GM12892 (cell line): ENCODE measurements around the gene PAX5.
"Not testable (repeated sequence)": the region's sequence is repeated elsewhere in the genome, so short reads cannot be mapped to it uniquely, and the experiment has no call there.

Experiments
- DNase-seq: peaks from one replicate; pipeline ENCODE4 v3.0.0; 2011; ENCODE audit not compliant: insufficient read length
- FAIRE-seq: peaks from 2 replicates; lab custom pipeline; 2011; peaks lifted over from hg19 to GRCh38; lab: Jason Lieb, UNC
- POLR2A ChIP-seq: IDR thresholded peaks from 2 replicates; pipeline ENCODE4 v1.6.1; 2011; ENCODE audit warnings: low read depth, low read length, control low read depth
- POLR2AphosphoS5 ChIP-seq: IDR thresholded peaks from 2 replicates; pipeline ENCODE4 v1.6.1; 2011; ENCODE audit warnings: low read depth, low read length, control low read depth
- TAF1 ChIP-seq: IDR thresholded peaks from 2 replicates; pipeline ENCODE4 v1.6.1; 2011; ENCODE audit warnings: low read depth, mild to moderate bottlenecking, control low read depth, low read length, borderline replicate concordance

Gene PAX5

DNA sequence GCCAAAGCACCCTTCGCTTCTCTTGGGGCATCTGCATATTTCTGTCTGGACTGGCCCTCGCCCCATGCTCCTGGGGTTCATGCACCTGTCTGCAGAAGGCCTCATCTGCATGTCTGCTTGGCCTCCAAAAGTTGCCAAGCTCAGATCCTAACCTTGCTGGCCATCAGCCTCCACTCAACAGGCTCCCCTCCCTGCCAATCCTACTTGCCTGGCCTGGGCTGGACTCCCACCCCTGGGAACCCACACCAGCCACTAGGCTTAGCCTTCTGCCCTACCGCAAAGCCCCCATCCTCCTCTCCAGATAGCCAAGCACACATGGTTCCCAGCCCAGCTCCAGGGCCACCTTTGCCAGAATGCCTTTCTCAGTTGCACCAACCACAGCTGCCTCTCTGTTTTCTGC lies 159.8 kb downstream of the PAX5 start:
- FAIRE-seq (no peak), DNase-seq (no peak)
- TF ChIP-seq TAF1, result no peak
- TF ChIP-seq POLR2A, result no peak
- TF ChIP-seq POLR2AphosphoS5, result no peak

DNA sequence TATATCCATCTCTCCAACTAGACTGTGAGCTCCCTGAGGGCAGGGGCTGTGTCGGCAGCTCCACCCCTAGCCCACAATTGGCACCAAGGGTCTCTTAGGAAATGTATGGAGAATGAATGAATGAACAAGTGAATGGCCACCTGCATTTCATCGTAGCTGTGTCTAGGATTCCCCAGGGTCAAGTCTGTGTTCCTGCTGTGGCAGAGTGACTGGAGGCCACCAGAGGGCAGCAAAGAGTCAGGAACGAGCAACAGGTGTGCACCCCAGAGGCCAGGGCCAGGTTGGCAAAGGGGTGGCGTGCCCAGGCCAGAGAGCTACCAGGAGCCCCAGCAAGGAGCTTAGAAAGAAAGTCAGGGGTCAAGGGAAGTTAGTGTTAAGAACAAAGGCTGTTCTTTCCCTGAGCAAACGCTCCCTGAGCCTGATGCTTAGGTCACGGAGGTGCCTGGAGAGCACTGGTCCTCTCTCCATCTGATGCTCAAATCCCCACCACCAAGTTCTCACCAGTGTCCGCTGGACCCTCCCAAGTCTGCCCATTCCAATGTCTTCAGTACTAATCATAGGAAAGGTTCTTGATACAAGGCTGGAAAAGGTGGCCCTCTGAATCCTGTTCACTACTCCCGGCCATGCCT lies 160.7 kb downstream of the PAX5 start:
- FAIRE-seq (peak; percentile 84), DNase-seq (peak; percentile 72)
- TF ChIP-seq TAF1 (no peak), POLR2AphosphoS5 (no peak), POLR2A (no peak)

DNA sequence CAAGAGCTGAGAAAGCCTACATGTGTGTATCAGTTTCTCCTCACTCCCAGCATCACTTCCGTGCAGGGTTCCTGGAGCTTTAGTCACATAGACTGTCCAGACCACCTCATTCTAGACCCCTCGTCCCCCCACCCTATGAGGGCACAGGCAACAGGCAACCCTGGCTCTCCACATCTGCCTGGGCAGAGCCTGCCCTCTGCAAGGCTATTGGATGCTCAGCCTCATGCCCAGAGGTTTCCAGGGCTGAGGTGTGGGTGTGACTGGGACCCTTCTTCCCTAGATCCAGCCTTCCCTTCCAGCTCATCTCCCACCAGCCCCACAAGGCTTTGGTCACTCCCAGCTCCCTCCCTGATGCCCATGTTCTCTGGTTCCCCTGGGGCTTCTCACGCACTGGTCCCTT lies 161.4 kb downstream of the PAX5 start:
- DNase-seq, result no peak
- no peak for FAIRE-seq
- TF ChIP-seq POLR2A (no peak; the same call in 1 of the 2 replicates), TAF1 (0 out of 2 replicates have a peak, but pooled peaks have one; percentile 13)

DNA sequence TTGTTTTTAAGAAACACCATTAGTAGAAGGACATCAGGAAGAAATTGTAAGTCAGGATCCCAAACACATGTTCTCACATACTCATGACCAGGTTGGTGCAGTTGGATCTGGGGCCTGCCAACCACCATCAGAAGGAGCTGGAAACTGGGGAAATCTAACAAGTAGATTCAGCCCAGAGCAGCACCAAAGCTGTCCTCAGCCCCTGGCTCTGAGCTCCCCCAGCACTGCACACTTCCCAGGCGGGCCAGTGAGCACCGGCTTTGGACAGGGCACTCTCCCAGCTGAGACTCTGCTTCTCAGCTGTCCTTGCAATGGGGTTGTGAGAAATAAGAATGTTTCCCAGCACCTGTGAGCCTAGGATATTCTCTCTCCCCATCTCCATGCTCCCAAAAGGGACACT lies 162.5 kb downstream of the PAX5 start:
- no peak for FAIRE-seq
- DNase-seq, result no peak
- TF ChIP-seq TAF1 (no peak), POLR2A (no peak), POLR2AphosphoS5 (no peak)

DNA sequence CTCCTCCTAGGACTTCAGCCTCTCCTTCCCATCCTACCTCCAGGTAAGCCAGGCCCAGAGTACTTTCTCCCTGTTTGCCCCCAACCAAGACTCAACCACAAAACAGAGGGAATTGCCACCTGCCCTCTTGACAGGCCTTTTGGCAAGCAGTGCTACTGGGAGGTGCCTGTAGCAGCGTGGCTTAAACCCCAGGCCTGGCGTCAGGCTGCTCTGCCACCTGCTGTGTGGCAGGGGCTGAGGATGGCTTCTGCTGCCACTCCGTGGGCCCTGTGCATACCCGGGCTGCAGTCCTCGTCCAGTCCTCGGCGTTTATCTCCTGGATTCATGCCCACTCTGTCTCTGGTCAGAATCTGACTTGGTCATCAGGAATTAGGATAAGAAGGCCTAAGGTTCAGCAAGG lies 163.1 kb downstream of the PAX5 start:
- no peak for FAIRE-seq
- no peak for TF ChIP-seq POLR2AphosphoS5
- TF ChIP-seq POLR2A, result no peak
- TF ChIP-seq TAF1, result no peak
- no peak for DNase-seq

DNA sequence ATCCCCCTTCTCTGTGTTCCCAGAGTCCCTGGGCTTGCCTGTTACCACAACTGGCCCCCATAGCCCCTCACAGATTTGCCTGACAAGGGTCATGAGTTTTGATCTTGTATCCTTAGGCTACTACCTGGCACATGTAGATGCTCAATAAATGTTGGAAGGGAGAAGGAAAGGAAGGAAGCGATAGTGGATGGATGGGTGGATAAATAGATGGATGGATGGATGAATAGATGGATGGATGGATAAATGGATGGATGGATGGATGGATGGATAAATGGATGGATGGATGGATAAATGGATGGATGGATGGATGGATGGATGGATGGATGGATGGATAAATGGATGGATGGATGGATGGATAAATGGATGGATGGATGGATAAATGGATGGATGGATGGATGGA lies 164.5 kb downstream of the PAX5 start:
- not testable (repeated sequence) for DNase-seq, FAIRE-seq

DNA sequence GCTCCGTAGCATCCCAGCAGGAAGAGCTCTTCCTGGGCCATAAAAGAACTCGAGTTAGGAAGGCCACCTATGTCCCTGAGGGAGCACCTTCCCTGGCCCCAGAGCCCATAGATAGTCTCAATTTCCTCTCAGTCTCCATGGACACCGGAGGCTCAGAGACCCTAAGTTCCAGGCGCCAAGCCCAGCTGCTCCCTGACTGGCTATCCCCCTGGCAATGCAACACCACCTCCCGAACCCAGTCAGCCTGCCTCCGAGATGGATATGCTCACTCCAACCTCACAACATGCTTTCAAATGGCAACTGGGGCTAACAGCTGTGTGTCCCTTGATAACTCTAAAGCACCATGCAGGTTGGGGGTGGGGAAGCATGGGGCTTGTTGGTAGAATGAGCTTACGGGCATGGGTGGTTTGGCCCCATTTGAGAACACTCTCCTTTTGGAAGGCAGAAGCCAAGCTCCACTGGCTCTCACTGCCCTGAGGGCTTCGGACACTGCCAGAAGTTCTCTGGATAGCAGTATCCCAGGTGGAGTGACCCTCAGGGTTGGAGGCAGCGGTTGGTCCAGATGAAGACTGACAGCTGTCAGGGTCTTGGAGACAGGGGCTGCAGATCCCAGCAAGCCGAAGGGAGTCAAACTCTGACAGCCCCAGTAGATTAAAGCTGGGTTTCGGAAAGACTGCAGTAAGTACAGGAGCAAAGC lies 165.3 kb downstream of the PAX5 start:
- TF ChIP-seq POLR2A (no peak), POLR2AphosphoS5 (no peak), TAF1 (no peak)
- DNase-seq (no peak), FAIRE-seq (no peak)

DNA sequence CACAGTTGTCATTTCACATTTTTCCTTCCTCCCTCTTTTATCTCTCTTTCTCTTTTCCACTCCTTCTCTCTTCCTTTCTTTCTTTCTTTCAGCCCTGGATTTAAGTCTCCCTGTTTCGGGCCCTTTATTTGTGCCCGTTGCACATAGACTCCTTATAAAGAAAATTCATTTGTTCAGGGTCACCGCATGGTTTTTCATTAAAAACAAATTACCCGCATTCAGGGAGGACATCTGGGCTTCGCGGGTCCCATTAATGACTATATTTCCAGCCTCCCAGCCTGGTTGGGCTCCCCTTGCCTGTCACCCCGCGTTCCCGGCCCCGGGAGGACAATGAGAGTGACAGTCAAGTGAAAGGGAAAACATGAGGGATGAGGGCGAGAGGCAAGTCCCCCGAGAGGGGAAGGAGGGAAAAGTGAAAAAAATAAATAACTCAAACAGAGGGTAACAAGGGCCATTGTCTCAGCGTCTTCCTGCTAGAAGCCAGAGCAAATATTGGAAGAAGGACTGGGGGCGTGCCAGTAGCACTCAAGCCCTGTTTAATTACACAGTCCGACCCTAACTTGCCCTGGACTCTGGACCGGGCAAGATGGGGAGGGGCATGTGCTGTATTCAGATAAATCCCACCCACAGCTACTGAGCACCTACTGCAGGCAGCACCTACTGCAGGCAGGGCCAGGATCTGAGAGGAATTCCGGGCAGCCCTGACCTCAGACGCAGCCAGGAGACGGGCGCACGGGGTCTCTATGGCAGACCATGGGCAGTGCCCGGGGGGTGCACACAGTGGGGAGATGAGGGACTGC lies 166.2 kb downstream of the PAX5 start:
- TF ChIP-seq POLR2A, result no peak
- no peak for DNase-seq

DNA sequence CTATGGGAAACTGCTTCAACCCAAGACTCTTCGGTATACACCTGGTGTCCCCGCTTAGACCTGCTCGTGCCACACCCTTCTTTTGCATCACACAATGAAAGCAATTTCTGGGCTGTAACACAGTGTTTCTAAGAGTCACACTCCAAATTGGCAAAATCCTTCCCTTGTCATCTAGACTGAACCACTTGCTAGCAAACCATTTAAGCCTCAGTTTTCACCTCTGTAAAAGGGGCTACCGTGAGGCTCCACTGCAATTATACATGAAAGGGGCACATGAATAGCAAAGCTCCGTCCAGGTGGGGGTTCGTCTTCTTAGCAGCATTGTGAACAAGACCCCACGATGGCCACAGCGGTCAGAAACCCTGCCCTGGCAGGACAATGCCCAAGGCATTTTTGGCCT lies 166.8 kb downstream of the PAX5 start:
- TF ChIP-seq TAF1 (no peak), POLR2A (no peak), POLR2AphosphoS5 (no peak)
- FAIRE-seq (no peak), DNase-seq (no peak)

More for the DNA sequence above, 166.2 kb downstream of the PAX5 start:
- FAIRE-seq, result no peak

DNA sequence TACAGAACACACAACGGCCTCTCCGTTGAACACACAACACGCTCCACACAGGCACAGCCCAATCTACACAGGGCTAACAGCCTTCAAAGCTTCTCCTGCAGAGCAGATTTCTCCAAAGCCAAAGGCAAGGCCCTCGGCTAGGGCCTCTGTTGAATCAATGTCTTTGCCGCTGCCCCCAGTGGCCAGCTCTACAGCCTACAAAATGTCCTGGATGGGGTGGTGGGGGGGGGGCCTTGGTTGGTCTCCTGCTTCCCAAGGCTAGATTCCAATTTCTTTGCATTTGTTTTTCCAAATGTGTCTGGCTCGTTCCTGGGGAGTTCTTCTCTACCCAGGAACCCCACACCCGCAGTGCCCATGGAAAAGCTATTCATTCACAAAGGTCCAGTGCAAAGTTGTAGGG lies 167.2 kb downstream of the PAX5 start:
- FAIRE-seq (no peak), DNase-seq (no peak)
- TF ChIP-seq POLR2AphosphoS5 (no peak), POLR2A (no peak), TAF1 (no peak)

DNA sequence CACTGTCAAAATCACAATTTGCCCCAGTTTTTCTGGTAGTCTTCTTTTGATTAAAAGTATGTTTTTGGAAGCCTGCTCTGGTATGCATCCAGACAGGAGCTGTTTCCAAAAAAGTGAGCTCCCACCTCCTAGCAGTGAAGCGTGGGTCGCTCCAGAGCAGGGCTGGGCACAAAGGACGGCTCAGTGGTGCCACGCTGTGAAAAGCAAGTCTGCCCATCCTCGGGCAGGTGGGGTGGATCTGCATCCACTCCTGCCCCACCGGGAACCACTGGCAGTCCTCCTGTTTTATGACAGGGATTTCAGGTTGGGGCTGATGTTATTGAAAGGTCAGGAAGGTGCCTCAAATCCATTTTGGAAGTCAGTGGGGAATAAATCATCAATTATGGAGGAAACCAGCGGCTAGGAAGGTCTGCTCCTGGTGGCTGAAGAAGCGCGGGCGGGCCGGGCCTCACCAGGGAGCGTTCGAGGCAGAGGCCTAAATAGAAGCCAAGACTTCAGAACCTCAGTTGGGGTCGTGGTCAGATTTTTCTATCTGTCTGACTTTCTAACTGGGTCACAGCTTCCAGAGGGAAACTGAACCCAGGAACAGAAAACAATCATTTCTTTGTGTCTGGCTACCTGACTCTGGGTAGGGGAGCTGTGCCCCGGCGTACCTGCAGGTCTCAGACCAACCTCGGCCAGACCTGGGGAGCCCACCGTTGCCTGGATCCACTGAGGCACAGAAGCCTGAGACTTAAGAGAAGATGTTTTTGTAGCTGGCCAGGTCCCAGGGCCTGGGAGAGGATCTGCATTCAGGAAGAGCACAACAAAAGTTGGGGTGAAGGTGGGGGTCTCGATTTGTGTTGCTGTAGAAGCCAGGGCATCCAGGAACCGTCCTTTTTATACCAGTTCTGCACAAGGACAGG lies 168.1 kb downstream of the PAX5 start:
- DNase-seq (no peak), FAIRE-seq (no peak)
- TF ChIP-seq POLR2A, result no peak
- TF ChIP-seq TAF1, result no peak
- TF ChIP-seq POLR2AphosphoS5, result no peak
